SK-N-SH treated with all-trans-retinoic acid at 6 μM for 48 hours (cell line): ENCODE data around the gene ECE1.

ENCODE experiments used
- ZNF70 ChIP-seq: fragments of 450-650 bp; formaldehyde crosslinking; IDR thresholded peaks from 2 replicates; pipeline ENCODE4 v1.5.0; 2020; ENCODE audit warnings: mild to moderate bottlenecking, moderate library complexity
- TF ChIP-seq, protein P1 (sequence below): fragments of 250-450 bp; sonication (Bioruptor Pico); IDR thresholded peaks from 2 replicates; pipeline ENCODE4 v1.5.1; 2021; ENCODE audit warnings: mild to moderate bottlenecking, moderate library complexity

- TF ChIP-seq ZNF70 (CRISPR knock-in tag) = no peak
- TF ChIP-seq, protein P1, sequence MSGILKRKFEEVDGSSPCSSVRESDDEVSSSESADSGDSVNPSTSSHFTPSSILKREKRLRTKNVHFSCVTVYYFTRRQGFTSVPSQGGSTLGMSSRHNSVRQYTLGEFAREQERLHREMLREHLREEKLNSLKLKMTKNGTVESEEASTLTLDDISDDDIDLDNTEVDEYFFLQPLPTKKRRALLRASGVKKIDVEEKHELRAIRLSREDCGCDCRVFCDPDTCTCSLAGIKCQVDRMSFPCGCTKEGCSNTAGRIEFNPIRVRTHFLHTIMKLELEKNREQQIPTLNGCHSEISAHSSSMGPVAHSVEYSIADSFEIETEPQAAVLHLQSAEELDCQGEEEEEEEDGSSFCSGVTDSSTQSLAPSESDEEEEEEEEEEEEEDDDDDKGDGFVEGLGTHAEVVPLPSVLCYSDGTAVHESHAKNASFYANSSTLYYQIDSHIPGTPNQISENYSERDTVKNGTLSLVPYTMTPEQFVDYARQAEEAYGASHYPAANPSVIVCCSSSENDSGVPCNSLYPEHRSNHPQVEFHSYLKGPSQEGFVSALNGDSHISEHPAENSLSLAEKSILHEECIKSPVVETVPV = no peak
Observed at GRCh38 chr1:21326861-21327344, 36.6 kb upstream of the ECE1 start.
